ELR (cell line): Measurements from ENCODE around the gene IFNAR1.
"Not testable (repeated sequence)": the region's sequence is repeated elsewhere in the genome, so short reads cannot be mapped to it uniquely, and the experiment has no call there.

Source experiments
- DNase-seq: peaks from one replicate; pipeline ENCODE4 v3.0.0-alpha.2; 2015; ENCODE audit warnings: low read depth

The IFNAR1 gene

DNA sequence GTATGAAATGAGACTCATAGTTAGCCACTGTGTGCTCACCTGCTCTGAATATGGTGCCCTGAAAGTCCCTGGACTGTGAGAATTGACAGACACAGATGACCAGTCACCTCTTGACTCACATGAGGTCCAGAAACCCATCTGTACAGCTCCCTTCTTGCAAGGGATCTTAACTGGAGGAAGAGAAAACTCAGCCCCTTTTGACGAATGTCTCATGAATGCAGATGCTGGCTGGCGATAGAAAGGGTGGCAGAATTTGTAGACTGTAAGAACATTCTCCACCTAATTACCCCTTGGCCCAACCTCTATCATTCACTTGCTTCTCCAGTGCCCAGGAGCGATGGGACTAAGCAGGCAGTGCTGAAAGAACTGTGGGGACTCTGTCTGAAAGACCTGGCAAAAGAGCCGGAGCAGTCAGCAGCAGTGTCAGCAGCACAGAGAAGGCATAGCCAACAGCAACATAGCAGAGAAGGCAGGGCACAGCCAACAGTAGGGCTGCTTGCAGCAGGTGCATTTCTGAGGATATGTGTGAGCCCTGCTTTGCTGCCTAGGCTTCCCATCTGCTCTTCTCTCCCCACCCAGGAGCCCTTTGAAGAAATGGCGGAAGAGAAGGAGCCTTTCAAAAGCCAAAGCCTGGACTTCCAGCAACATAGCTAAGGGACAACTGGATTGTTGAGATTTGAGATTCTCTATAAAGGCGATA lies 52.6 kb downstream of the IFNAR1 start:
- no peak for DNase-seq

DNA sequence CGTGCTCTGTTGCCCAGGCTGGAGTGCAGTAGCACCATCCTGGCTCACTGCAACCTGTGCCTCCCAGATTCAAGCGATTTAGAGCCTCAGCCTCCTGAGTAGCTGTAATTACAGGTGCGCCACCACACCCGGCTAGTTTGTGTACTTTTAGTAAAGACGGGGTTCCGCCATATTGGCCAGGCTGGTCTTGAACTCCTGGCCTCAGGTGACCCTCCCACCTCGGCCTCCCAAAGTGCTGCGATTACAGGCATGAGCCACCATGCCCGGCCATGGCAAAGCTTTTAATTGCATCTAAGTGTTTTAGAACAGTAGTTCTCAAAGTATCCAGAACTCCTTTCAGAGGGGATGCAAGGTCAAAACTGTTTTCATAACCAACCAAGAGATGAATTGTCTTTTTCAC lies 53.3 kb downstream of the IFNAR1 start:
- DNase-seq = no peak

DNA sequence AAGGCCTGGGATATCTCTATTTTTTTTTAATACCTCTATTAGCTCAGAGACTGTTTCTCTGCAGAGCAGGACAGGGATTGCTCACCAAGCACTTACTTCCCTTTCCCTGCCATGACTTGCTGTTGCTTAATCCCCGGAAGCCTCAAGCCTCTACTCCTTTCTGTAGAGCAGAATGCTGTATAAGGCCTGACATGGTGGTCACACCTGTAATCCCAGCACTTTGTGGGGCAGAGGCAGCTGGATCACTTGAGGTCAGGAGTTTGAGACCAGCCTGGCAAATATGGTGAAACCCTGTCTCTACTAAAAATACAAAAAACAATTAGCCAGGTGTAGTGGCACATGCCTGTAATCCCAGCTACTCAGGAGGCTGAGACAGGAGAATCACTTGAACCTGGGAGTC lies 55.2 kb downstream of the IFNAR1 start:
- DNase-seq = peak; percentile 90

DNA sequence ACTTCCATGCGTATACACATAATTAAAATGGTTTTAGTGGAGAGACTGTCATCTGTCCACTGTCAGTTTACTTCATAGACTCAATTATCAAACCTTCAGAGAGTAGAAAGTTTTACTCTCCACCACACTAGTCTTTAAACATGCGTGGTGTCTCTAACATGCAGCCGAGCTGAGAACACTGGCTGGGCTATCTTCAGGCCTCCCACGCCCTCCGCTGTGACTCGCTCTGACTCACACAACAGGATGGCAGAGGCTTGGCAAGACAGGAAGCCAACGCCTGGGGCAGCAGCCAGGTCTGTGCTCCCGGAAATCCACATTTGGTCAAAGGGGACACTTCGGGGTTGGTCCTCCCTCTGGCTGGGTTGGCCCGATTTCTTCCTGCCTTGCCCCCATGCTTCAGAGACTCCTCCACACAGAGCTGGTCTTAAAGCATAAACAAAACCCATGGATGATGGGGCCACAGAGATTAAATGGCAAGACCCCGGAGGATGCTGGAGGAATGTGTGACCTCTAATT lies 55.8 kb downstream of the IFNAR1 start:
- peak; percentile 98 for DNase-seq

DNA sequence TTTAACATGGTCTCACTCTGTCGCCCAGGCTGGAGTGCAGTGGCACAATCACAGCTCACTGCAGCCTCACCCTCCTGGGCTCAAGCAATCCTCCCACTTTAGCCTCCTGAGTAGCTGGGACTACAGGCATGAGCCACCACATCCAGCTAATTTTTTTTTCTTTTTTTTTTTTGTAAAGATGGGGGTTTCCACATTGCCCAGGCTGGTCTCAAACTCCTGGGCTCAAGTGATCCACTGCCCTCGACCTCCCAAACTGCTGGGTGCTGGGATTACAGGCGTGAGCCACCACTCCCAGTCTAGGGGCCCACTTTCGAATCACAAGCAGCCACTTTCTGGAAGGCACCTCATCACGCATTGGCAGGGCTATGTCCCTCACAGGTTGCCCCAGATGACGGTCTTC lies 56.6 kb downstream of the IFNAR1 start:
- not testable (repeated sequence) for DNase-seq

DNA sequence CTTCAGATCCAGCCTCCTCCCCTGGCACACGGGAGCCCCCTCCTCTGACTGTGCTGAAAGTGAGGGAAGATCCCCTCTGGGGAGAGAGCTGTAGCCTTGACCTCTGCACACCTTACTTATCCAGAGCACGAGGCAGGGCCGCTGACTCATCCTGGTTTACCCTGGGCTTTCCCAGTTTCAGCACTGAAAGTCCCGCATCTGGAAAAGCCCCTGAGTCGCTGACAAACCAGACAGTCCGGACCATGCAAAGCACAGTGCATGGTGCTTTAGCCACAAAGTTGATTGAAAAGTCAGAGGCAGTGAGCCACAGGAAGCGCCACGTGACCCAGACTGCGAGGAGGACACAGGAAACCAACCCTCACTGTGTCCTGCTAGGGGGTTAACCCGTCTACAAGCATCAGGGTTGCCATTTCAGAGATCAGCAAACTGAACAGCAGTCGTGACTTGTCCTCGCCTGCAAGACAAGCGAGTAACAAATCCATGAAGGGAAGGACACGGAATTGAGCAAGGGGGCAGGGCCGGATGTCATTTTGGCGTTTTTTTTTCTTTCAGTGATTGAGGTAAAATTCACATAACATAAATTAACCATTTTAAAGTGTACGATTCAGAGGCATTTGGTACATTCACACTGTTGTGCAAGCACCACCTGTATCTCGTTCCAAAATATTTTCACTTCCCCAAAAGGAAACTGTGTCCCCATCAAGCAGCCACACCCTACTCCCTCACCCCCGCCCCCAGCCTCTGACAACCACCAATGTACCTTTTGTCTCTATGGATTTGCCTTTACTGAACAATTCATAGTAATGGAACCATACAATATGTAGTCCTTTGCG lies 58.5 kb downstream of the IFNAR1 start:
- peak; percentile 94 for DNase-seq

DNA sequence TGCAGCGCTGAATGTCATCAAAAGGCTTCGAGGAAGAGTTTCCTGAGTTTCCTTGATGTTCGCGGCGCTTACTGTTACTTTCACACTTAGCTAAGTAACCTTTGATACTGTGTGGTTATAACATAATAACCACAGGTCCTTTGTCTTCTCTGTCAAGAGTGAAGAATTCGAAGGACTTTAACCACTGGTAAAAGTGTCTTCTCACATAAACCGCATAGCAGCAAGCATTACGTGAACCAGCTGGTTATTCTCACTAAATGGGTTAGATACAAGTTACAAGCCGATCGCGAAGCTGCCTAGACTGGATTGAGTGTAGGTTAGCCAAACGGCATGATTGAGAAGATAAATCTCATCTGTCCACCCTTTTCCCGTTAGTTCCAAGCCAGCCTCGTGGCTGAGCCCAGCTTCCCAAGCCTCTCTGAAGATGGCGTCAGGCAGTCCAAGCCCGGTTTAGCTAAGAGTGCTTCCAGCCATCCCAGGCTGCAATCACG lies 60.1 kb downstream of the IFNAR1 start:
- no peak for DNase-seq

DNA sequence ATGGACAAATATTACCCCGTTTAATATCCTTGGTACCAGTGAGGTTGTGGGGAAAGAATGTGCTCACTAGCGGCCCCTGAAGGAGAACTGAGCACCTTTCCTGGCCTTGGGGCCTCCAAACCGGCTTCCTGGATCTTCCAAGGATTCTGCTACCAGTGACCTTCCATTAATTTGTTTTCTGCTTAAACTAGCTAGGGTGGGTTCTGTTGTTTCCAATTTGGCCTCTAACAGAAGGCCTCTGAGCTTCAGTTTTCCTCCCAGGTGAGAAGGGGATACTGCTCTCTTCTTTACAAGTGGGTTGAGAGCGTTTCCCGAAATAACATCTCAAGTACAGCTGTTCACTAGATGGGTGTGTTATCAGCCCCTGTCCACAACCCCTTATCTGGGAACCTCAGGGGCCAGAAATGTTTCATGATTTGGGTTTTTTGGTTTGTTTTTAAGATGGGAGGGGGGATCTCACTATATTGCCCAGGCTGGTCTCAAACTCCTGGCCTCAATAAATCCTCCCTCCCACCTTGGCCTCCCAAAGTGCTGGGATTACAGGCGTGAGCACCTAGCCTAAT lies 61.5 kb downstream of the IFNAR1 start:
- DNase-seq = peak; percentile 31

DNA sequence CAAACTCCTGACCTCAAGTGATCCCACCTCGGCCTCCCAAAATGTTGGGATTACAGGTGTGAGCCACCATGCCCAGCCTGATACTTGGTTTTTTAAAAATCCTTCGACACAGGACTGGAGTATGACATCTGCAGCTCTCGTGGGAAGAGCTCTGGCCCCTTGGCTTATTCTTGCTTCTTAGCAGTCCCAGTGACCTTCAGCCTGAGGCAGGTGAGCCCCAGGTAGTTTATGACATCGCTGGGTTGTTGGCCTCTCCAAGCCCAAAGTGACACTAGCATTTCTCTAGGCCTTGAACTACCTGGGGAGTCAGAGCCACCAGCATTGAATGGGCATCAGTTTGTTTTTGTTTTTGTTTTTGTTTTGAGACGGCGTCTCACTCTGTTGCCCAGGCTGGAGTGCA lies 62.5 kb downstream of the IFNAR1 start:
- no peak for DNase-seq

DNA sequence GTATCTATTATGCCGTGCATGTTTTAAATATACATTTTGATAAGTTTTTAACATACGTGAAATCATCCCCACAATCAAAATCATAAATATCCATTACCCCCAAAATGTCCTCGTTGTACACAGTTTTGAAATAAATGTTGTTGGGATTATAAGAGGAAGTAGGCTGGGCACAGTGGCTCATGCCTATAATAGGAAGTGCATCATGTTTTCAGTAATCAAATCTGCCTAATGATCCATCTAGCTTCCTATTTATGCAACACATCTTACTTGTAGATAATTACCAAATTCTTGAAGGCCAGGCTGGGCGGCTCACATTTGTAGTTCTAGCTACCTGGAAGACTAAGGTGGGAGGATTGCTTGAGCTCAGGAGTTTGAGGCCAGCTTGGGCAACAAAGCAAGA lies 63.4 kb downstream of the IFNAR1 start:
- DNase-seq = no peak

DNA sequence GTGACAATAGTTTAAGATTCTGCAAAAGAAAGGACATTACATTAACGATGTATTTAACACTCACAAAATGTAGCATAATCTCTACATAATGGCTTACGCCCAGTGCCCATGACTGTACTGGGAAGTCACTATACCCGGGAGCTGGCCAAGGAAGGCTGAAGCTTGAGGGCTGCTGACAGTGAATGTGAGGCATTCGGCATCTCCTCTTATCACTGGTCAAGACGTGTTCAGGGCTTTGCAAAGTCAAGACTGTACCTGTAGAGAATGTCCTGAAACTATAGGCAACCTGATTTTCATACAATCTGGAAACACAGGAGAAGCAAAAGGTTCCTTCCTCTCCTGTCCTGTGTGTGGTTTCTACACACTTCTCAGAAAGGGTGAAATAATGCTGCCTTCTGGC lies 65.7 kb downstream of the IFNAR1 start:
- DNase-seq = no peak

DNA sequence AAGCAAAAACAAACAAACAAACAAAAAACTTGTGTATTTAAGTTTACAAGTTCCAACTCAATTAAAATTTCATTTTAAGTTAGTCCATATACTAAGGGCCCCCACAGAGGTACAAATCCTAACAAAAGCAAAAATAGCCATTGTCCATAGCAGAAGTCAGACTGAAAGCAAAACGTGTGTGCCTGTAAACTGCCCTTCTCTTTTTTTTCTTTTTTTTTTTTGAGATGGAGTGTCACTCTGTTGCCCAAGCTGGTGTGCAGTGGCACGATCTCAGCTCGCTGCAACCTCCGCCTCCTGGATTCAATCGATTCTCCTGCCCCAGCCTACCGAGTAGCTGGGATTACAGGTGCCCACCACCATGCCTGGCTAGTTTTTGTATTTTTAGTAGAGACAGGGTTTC lies 66.9 kb downstream of the IFNAR1 start:
- no peak for DNase-seq

DNA sequence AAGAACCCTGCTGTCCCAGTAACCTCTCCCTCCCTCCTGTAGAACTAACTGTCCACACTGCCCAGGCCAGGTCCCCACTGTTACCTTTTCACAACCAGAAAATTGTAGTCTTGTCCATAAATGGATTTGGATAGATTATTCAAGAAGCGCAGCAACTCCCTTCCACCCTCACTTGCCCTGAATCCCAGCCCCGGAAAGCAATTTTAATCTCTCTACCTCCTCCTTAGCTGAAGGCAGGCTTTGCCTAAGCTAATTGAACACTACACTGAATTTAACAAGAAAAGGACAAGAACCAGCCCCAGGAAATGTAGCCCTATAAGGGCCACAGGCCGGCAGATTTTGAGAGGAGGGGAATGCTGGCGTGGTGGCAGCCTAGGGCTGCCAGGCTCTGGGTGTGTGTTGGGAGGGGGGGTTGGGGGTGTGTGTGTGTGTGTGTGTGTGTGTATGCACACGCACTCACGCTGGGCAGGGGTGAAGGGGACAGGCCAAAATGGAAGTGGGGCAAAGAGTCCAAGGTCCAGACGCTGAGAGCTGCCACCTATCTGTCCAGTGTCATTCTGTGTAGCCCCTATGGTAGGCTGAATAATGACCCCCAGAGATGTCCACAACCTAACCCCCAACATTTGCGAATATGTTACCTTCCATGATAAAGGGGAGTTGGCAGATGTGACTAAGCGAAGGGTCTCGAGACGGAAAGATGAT lies 67.7 kb downstream of the IFNAR1 start:
- no peak for DNase-seq

DNA sequence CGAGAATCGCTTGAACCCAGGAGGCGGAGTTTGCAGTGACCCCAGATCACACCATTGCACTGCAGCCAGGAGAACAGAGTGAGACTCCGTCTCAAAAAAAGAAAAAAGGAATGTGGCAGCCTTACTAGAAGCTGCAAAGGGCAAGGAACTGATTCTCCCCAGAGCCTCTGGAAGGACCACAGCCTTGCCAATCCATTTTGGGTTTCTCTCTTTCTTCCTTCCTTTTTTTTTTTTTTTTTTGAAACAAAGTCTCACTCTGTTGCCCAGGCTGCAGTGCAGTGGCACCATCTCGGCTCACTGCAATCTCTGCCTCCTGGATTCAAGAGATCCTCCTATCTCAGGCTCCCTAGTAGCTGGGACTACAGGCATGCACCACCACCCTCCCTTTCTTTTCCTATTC lies 68.6 kb downstream of the IFNAR1 start:
- DNase-seq = no peak

DNA sequence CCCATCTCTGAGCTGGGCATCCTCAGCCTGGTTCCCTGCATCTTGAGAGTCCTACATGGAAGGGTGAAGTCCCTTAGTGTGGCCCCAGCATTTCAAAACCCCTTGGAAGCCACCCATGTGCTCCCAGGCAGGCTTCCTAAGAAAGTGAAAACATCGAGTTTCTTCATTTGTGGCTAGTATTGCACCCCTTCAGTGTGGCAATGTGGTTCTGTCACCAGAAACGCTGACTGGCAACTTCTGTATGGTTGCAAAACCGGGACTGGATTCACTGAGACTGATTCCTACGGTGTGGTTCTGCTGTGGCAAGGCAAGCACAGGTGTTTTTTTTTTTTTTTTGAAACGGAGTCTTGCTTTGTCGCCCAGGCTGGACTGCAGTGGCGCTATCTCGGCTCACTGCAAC lies 69.5 kb downstream of the IFNAR1 start:
- no peak for DNase-seq

DNA sequence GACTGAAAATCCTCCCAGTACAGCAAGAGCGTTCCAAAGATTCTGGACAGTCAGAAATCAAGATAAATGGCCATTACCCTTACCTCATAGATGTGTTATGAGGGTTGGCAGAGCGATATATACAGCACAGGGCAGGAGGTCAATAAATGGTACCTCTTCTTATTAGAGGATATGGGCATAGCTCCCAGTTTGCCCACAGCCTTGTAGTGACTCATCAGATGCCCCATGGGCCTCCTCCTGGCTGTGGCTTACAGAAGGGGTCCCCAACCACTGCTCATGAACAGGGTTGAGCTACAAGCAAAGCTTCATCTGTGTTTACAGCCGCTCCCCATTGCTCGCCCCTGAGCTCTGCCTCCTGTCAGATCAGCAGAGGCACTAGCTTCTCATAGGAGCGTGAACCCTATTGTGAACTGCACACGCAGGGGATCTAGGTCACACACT lies 71.1 kb downstream of the IFNAR1 start:
- peak; percentile 42 for DNase-seq

DNA sequence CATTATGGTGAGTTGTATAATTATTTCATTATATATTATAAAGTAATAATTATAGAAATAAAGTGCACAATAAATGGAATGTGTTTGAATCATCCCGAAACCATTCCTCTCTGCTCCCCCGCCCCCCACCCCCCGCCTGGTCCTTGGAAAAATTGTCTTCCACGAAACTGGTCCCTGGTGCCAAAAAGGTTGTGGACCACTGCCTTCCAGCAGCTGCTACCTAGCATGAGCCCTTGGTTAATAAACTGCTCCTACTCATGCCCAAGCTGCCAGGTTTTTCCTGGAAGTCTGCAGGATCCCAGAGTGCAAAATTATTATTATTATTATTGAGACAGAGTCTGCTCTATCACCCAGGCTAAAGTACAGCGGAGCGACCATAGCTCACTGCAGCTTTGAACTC lies 71.7 kb downstream of the IFNAR1 start:
- no peak for DNase-seq

DNA sequence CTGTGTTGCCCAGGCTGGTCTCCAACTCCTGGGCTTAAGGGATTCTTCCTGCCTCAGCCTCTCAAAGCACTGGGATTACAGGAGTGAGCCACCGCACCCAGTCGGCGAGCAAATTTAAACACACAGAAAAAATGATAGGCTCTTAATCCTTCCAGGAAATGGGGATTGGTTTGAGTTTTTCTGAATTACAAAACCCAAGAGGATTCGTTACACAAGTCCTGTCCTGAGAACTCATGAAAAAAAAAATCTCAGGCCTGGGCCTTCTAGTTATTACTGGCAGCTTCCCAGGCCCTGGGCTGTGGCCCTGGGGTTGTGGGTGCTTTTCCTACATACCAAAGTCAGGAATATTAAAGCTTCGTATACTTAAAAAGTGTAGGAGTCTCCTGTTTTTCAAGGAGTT lies 72.2 kb downstream of the IFNAR1 start:
- DNase-seq = no peak

DNA sequence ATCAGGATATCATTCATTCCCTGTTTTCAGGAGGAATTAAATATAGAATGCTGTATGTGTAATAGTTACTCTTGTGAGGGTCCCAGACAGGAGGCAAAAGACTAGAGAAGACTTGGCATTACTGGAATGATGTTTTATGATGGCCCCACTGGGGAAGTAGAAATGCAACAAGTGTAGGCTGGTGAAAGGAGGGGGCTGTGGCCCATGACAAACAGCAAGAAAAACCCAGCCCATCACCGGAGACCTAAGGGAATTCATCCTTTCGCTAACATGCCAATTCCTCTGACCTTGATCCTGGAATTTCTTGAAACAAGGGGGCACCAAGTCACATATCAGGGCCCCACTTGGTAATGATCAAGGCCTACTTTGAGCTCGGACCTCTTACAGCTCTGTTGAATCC lies 72.9 kb downstream of the IFNAR1 start:
- no peak for DNase-seq

DNA sequence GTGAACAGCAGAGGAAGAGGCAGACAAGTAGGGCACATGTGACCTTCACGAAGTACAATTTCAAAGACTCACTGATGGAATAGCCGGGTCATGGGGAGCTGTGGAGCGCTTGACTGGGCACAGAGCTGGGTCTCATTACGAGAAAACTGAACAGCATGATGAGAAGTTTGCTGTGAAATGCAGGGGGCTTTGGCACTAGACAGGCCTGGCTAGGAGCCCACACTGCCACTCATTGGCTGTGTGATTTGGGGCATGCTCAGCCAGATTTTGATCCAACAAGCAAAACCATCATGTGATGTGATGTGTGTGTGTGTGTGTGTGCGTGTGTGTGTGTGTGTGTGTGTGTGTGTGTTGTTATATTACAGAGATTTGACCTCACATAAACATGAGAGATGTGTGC lies 73.6 kb downstream of the IFNAR1 start:
- no peak for DNase-seq

DNA sequence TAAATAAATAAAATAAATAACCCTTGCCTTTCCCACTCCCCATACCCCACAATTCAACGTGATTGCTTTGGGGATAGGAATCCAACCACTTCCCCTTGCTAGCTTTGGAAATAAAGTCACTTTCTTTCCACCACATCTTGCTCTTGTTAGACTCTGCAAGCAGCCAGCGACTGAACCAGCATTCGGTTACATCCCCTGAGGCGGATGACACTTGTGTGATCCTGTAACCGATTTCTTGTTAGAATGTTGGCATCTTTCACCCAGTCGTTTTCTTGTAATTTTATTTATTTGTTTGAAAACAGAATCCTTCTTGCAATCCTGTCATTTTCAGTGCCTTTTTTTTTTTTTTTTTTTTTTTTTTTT lies 76.8 kb downstream of the IFNAR1 start:
- DNase-seq = peak; percentile 69
